ENCODE results near the gene POFUT1.
"Not testable (repeated sequence)": the region's sequence is repeated elsewhere in the genome, so short reads cannot be mapped to it uniquely, and the experiment has no call there.

The POFUT1 gene

DNA sequence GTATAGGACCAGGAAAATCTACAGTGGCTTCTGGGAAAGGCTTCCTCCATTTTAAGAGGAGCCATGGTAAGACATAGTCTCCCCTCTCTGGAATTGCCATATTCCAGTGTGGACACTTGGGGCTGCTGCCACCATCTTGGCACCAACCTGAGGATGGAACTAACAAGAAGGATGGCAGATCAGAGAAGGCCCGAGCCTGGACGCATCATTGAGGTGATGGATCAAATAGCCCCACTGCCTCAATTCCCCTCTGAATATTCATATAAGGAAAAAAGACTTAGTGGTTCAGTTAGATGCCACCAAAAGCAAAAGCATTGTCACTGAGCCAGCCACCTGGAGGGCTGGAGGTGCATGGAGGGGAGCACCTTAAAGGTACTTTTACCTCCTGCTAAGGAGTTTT lies 26.1 kb upstream of the POFUT1 start:
- Mint-ChIP-seq H3K36me3 (no peaks in the 10 kb centered on the region), H3K4me3 (no peak overlapping the region), H3K9me3 (no peaks in the 10 kb centered on the region), H3K27ac (no peak overlapping the region), H3K4me1 (no peaks in the 10 kb centered on the region)
- no peak for DNase-seq (ENCODE audit: low spot score in 2 of 2)
- ATAC-seq, result no peak

DNA sequence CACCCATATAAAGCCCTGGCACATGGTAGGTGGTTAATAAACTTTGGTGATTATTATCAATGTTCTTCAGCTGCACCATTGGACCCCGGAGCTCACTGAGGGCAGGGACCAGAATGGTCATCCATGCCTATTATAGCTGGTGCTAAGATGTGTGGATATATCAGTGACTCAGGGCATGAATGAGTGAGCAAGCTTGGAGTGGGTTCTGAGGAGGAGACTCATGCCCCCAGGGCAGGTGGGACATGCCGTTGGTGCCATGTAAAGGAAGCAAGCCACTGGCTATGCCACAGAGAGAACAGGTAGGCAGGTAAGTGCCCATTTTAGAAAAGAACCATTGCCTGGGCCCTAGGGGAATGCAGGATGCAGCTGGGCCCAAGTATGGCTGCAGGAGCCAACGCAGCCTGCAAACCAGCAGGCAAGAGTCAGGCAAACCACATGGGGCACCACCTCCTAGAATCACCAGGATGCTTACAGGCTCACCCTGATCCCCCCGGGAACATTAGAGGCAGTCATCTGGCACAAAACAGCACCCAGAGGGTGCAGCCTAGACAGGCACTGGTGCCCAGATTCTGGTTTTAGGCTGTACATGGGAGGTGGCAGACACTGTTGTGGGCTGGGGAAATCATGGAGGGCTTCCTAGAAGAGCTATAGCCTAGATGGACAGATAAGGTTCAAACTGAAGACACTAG lies 23.6 kb upstream of the POFUT1 start:
- Mint-ChIP-seq H3K27ac (no peak overlapping the region), H3K9me3 (no peaks in the 10 kb centered on the region)
- ATAC-seq, result no peak

DNA sequence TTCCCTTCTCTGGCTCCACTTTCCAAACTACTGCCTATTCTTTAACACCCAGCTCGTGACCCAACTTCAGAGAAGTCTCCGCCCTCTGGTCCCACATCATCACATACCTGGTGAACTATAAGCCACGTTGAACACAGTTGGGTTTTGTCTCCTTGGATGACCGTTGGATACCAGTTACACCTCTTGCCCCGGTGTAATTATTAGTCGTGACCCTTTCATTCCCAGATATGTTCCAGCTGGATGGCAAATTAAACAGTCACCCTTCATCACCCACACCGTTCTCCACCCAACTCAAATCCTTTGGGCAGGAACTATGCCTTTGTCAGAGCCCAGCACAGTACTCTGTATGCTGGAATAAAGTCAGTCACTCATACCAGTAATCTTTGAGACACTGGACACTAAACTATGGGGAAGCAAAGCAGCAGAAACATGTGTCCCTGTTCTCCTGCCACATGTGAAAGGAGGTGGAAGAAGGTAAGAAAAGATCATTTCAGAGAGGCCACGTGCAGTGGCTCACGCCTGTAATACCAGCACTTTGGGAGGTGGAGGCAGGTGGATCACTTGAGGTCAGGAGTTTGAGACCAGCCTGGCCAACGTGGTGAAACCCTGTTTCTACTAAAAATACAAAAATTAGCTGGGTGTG lies 22.6 kb upstream of the POFUT1 start:
- Mint-ChIP-seq H3K36me3 (peaks cover 29% of the 10 kb centered on the region), H3K4me1 (peaks cover 16% of the 10 kb centered on the region), H3K4me3 (no peak overlapping the region), H3K27ac (peak overlapping the region; percentile 75), H3K9me3 (no peaks in the 10 kb centered on the region)
- no peak for DNase-seq (ENCODE audit: low spot score in 2 of 2)
- ATAC-seq, result no peak

More for the DNA sequence above, 23.6 kb upstream of the POFUT1 start:
- H3K4me3 Mint-ChIP-seq, result no peak overlapping the region
- H3K36me3 Mint-ChIP-seq, result peaks cover 19% of the 10 kb centered on the region
- DNase-seq (ENCODE audit: low spot score in 2 of 2), result no peak
- H3K4me1 Mint-ChIP-seq, result peaks cover 7% of the 10 kb centered on the region

DNA sequence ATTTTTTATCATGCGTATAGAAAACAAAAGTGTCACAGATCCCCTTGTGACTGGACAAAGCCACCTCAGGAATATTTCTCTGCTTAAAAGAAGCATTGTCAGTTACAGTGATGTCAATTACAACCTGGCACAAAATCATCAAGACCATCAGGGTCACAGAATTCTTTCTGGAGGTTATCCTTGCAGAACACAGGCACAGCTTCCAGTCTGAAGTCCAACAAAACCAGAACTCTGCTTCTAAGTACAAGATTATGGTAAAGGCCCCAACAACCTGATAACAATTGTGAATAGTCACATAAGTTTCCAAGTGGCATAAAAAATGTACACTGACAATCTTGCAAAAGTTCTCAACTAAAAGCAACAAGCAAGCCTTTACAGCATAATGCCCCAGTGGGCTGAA lies 21.2 kb upstream of the POFUT1 start:
- Mint-ChIP-seq H3K9me3 (no peaks in the 10 kb centered on the region), H3K27ac (no peak overlapping the region), H3K36me3 (peaks cover 43% of the 10 kb centered on the region), H3K4me3 (no peak overlapping the region), H3K4me1 (peaks cover 27% of the 10 kb centered on the region)
- no peak for DNase-seq (ENCODE audit: low spot score in 2 of 2)
- ATAC-seq, result no peak

DNA sequence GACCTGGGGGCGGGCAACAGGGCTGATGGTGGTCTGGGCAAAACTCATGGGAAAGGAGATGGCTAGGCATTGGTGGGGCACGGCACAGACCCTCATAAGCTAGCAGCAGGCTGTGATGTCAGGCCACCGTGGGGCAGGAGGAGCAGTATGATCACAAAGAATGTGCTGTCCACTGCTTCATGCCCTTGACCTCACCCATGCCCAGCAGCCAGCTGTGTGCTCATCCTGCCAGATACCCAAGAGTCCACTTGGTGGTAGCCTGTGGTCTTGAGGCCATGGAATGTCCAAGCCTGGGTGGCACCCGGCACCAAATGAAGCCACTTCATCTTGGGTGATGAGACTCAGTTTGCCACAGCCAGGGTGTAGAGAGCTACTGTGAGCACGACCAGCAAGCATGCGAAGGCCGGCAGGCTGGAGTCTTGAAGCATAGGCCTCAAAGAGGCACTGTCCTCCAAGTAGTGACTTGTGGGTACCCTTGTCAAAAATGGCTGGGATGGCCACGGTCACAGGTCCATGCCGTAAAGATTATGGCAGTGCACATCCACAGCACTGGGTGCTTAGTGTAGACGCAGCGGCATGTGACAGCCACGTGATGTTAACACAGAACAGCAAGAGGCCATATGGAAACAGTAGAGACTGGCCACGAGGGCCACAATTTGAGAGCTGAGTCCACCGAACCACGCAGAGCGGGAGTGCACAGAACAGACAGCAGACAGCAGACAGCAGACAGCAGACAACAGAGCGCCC lies 19.1 kb upstream of the POFUT1 start:
- peak overlapping the region; percentile 64 for H3K4me3 Mint-ChIP-seq
- peaks cover 64% of the 10 kb centered on the region for H3K36me3 Mint-ChIP-seq
- no peak for DNase-seq (ENCODE audit: low spot score in 2 of 2)
- peaks cover 37% of the 10 kb centered on the region for H3K4me1 Mint-ChIP-seq
- no peaks in the 10 kb centered on the region for H3K9me3 Mint-ChIP-seq
- peak overlapping the region; percentile 69 for H3K27ac Mint-ChIP-seq
- ATAC-seq, result no peak

DNA sequence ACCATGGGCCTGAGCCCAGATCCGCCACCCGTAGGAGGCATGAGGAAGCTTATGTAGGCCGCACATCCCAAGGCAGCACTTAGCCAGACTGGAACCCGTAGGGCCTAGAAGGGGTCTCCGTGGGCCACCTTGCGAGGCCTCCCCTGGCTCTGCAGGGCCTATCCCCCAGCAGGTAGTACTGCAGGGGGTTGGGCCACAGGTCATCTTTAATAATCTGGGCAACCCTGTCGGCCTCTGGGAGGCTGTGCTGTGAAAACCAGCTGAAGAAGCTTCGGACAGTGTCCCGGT lies 18.6 kb upstream of the POFUT1 start:
- peaks cover 43% of the 10 kb centered on the region for H3K4me1 Mint-ChIP-seq
- no peak for ATAC-seq
- peaks cover 69% of the 10 kb centered on the region for H3K36me3 Mint-ChIP-seq
- peak overlapping the region; percentile 64 for H3K4me3 Mint-ChIP-seq
- peak overlapping the region; percentile 69 for H3K27ac Mint-ChIP-seq
- H3K9me3 Mint-ChIP-seq, result no peaks in the 10 kb centered on the region
- no peak for DNase-seq (ENCODE audit: low spot score in 2 of 2)

DNA sequence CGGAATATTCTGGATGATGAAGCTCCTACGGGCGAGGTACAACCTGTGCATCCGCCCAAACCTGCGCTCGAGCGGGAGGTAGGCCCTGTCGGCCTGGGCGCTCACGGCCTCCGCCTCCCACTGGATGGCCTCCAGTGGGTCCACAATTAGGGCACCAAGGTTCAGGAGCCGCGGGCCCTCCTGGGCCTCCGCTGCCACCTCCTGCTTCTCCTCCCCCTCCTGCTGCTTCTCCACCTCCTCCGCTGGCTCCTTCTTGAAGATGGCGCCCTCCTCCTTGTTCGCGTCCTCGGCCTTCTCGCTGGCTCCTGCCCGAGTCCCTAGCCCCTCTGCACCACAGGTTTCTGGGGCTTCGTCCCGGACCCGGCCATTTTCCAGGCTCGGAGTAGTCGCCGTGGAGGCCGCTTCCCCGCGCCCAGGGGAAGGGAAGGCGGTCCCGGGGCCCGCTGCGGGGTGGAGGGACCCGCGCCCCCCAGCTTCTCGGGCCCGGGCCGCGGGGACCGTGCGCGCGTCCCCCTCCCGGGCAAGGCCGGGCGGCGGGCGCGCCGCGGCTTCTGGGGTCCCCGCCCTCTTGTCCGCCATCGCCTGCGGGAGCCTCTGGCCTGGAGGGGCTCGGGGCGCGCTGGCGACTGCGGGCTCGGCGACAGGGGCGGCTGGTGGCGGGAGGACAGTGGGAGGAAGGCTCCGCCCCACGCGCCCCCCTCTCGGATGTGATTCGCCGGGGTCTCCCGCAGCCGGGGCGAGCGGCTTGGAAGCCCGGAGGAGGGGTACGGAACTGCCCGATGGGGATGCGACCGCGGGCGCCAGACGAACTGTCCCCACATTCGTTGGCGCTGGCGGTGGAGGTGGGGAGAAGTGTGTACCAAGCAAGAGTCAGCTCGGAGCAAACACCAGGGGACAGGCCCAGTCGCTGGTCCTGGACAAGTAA lies 17.7 kb upstream of the POFUT1 start:
- Mint-ChIP-seq H3K27ac (peak overlapping the region; percentile 69), H3K9me3 (no peaks in the 10 kb centered on the region), H3K4me1 (peaks cover 49% of the 10 kb centered on the region), H3K36me3 (peaks cover 78% of the 10 kb centered on the region), H3K4me3 (peak overlapping the region; percentile 64)
- DNase-seq (ENCODE audit: low spot score in 2 of 2) (peak; percentile 25 to 73), ATAC-seq (peak; percentile 66)

DNA sequence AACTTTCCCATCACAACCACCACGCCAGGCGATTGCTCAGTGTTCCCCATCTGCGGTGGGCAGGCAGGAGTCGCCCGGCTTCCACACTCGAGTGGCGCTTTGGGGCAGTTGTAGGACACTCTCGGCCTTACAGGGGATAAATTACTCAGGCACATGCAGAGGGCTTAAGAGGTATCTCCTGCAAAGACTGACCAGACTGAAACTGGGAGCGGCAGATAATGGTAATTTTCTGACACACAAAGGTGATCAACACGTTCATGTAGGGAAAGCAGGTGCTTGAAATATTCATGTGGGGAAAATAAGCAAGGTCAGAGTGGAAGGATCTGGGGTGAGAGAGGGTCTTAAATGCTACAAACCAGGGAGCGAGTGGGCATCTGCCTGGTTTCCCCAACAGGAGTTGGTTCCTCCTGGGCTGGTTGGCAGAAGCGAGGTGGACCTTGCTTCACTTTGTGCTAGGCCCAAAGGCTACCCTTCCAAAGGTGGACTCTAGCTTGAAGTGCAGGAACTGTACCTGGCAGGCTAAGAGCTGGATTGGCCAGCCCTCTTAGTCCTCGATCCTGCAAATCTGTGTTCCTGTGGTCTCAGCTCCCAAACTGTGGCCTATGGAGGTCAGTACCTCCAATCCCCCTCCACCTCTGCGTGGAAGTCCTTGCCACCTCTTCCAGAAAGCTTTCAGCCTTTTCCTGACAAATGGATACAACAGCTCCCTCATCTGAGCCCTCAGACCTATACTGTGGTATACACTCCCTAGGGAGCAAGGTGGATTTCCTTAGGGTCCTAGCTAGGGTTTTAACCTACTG lies 16.9 kb upstream of the POFUT1 start:
- Mint-ChIP-seq H3K4me3 (peak overlapping the region; percentile 64), H3K36me3 (peaks cover 87% of the 10 kb centered on the region), H3K4me1 (peaks cover 57% of the 10 kb centered on the region), H3K27ac (peak overlapping the region; percentile 69), H3K9me3 (no peaks in the 10 kb centered on the region)
- DNase-seq (ENCODE audit: low spot score in 2 of 2) (no peak), ATAC-seq (no peak)

DNA sequence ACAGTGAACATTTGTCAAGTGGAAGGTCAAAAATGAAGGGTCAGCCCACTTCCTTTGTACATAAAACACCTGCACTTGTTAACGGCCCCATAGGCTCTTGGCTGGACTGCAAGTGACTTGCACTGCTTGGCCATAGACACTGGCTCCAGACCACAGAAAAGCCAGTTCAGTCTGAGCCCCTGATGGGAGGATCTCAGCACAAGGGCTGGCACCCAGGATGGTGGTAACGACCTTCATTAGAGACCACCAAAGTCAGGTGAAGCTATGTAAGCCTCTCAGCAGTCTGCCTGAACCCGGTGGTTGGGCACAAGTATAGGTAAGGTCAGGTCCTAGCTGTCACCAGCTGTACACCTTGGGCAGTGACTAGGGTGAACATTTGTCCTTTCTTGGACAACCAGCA lies 16.3 kb upstream of the POFUT1 start:
- peaks cover 93% of the 10 kb centered on the region for H3K36me3 Mint-ChIP-seq
- H3K4me3 Mint-ChIP-seq, result peak overlapping the region; percentile 64
- DNase-seq (ENCODE audit: low spot score in 2 of 2) (no peak), ATAC-seq (no peak)
- no peaks in the 10 kb centered on the region for H3K9me3 Mint-ChIP-seq
- peaks cover 62% of the 10 kb centered on the region for H3K4me1 Mint-ChIP-seq
- peak overlapping the region; percentile 69 for H3K27ac Mint-ChIP-seq

DNA sequence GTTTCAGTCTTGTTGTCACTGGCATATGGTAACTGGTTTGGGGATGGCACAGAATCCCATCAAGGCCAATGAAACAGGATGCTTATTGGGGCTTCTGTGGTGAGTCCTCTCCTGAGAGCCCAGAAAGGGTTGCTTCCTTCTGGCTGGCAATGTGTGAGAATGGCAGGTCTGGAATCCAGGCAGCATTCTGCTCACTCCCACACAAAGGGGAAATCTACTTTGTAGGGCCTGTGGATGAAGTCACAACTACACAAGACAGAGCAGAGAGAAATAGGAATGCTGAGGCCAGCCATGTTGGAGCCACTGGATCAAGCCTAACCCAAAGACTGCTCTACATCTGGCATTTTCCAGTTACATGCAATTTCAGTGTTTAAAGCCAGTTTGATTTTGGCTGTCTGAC lies 15.8 kb upstream of the POFUT1 start:
- DNase-seq (ENCODE audit: low spot score in 2 of 2) (no peak), ATAC-seq (no peak)
- H3K4me1 Mint-ChIP-seq, result peaks cover 62% of the 10 kb centered on the region
- no peaks in the 10 kb centered on the region for H3K9me3 Mint-ChIP-seq
- H3K4me3 Mint-ChIP-seq, result no peak overlapping the region
- H3K27ac Mint-ChIP-seq, result peak overlapping the region; percentile 69
- H3K36me3 Mint-ChIP-seq, result peaks cover 97% of the 10 kb centered on the region

DNA sequence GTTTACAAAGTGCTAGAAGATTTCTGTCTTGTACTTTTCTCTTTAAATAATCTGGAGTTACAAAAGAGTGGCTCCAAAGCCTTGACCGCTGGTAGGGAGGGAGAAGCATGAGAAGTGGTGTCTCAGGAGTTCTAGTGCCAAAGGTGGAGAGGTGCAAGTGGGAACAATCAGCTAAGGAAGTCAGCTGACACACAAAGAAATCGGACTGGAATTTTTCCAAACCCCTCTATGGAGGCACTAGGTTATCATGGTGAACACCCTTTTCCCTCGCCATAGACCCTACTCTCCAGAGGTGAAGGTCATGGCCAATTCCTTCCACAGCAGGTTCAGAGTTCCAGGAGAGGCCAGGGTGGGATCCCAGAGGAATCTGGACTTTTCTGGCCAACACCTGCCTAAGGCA lies 15.0 kb upstream of the POFUT1 start:
- Mint-ChIP-seq H3K4me1 (peaks cover 70% of the 10 kb centered on the region), H3K4me3 (no peak overlapping the region), H3K36me3 (peaks cover 100% of the 10 kb centered on the region), H3K27ac (peak overlapping the region; percentile 69), H3K9me3 (no peaks in the 10 kb centered on the region)
- no peak for DNase-seq (ENCODE audit: low spot score in 2 of 2)
- no peak for ATAC-seq

DNA sequence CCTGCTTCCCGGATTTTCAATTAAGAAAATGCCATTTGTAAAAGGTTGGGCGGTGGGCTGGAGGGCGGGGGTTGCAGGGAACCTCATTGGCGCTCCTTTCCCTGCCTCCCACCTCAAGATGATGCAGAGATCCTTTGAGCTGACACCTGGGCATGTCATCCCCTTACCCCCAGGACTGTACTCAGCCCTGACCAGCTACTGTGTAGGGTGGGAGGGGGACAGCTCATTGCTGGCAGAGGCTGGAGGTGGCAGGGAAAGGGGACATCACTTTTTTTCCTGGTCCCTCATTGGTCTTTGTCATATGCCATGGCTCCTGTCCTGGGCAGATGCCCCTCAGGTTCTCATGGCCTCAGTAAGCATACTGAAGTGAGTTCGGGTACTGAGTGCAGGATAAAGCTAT lies 14.3 kb upstream of the POFUT1 start:
- DNase-seq (ENCODE audit: low spot score in 2 of 2); H3K9me3 Mint-ChIP-seq; ATAC-seq; H3K4me3 Mint-ChIP-seq: not testable (repeated sequence)
- H3K27ac Mint-ChIP-seq, result peak overlapping the region; percentile 69
- H3K36me3 Mint-ChIP-seq, result peaks cover 100% of the 10 kb centered on the region
- H3K4me1 Mint-ChIP-seq, result peaks cover 75% of the 10 kb centered on the region

DNA sequence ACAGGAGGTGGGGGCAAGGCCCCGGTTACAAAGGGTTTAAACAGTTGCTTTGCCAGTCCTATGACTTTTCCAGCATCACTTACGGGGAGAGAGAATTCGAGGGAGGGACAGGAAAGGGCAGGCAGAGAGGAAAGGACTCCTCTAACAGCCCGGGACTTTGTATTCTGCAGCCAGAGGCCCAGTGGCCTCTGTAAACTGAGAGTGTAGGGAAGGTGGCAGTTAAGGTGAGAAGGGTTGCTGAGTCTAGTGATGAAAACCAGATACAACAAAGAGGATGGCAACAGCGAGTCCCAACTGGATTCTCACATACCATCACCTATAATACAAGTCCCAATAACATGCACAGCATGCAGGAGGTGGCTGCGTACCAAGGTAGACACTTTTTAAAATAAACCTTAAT lies 13.7 kb upstream of the POFUT1 start:
- H3K9me3 Mint-ChIP-seq, result no peaks in the 10 kb centered on the region
- peaks cover 70% of the 10 kb centered on the region for H3K4me1 Mint-ChIP-seq
- H3K27ac Mint-ChIP-seq, result peak overlapping the region; percentile 69
- H3K36me3 Mint-ChIP-seq, result peaks cover 100% of the 10 kb centered on the region
- no peak for DNase-seq (ENCODE audit: low spot score in 2 of 2)
- no peak overlapping the region for H3K4me3 Mint-ChIP-seq
- ATAC-seq, result no peak

DNA sequence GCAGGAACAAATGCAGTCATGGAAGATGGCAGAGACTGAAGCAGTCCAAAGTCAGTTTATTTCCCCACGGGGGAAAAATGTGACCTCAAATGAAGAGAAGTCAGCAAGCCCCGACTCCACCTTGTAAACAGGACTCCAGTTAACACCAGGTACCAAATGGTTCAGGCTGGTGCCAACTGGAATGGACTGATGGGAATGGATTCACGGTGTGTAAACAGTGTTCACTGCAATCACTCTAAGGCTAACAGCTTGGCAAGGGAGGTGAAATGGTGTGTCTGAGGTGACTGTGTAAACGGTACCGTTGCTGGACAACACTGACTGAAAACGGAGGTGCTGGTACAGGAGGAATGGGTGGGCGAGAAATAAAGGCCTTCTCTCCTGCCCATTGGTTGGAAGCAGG lies 12.1 kb upstream of the POFUT1 start:
- Mint-ChIP-seq H3K4me3 (no peak overlapping the region), H3K9me3 (no peaks in the 10 kb centered on the region), H3K36me3 (peaks cover 100% of the 10 kb centered on the region), H3K27ac (peak overlapping the region; percentile 69), H3K4me1 (peaks cover 70% of the 10 kb centered on the region)
- DNase-seq (ENCODE audit: low spot score in 2 of 2) (no peak), ATAC-seq (no peak)
